Measurements from ENCODE around the gene ZNF14.
"Not testable (repeated sequence)": the region's sequence is repeated elsewhere in the genome, so short reads cannot be mapped to it uniquely, and the experiment has no call there.

Gene ZNF14

DNA sequence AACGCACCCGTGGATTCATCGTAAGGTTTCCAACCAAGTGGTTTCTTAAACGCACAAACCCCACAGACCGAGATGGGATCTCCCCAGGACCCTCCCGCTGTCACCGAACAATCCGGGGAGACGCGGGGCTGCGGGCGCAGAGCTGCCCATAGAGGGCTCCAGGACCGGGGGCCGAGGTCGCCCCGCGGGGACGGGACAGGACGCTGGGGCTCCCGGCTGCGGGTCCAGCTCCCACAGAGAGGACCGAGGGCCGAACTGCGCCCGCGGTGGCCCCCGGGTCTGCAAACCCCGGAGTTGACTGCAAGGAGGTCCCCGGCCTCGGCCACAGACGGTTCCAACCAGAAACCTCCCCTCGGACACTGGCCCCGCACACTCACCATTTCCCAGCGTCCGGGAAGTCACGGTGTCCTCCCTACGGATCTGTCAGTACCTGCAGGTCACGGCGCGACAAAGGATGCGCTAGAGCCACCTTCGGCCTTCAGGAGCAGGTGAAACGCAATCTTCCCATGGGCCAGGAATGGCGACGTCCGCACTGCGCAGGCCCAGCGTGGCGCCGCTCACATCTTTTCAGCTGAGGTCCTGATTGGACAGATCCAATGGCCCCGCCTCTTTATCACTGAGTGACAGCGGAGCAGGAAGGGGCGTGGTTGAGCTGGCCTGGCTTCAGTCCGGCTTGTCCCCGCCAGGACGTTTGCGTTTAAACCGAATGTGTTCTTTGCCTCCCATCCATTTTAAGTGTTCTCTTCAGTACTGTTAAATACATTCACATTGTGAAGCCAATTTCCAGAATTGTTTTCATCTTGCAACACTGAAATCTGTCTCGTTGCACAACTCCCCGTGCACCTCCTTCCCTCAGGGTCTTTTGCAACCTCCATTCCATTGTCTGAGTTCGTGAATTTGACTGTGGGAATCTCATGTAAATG lies at the start of gene ZNF14:
ZNF14 (minus strand) TSS at position 534 of the 923 bp plus-strand sequence; CDS start at position 380, 154 bp downstream.
- Histone ChIP-seq H3K27ac (ENCODE audit: low read depth, low read length) (no peak within 1 kb of the TSS), H3K27me3 (ENCODE audit: control insufficient read depth, insufficient read depth, low read length) (peaks cover 6% of the 10 kb centered on the region; the same call in 1 of the 2 replicates), H3K9me3 (ENCODE audit: control insufficient read depth, insufficient read depth, low read depth, low read length) (peaks cover 16% of the 10 kb centered on the region), H3K4me3 (ENCODE audit: low read depth, low read length) (peak within 1 kb of the TSS; percentile 84), H3K9ac (ENCODE audit: low read length) (peak within 1 kb of the TSS; percentile 77), H3K36me3 (ENCODE audit: control insufficient read depth, insufficient read depth, low read length) (peaks cover 7% of the 10 kb centered on the region), H3K4me1 (ENCODE audit: control insufficient read depth, insufficient read depth, low read length) (no peaks in the 10 kb centered on the region)

DNA sequence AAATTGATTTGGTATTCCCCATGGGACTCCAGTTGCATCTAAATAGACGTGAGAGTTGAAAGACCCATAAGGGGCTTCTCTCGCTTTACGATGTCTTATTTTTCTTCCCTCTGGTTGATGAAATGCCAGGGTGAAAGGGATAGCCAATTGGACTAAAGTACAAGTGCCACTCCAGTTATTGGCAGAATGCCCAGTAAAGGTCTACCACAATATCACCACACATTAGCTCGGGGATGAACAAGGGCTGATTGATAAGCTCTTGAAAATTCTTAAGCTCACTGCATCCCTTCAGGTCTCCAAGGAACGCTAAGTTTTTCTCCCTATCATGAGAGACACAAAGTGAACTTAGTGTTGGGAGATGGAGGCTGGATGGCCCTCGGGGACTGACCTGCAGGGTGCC lies 48.9 kb upstream of the ZNF14 start:
- H3K36me3 ChIP-seq (ENCODE audit: control insufficient read depth, insufficient read depth, low read length) = peaks cover 14% of the 10 kb centered on the region
- not testable (repeated sequence) for H3K9ac ChIP-seq (ENCODE audit: low read length); H3K9me3 ChIP-seq (ENCODE audit: control insufficient read depth, insufficient read depth, low read depth, low read length); H3K27me3 ChIP-seq (ENCODE audit: control insufficient read depth, insufficient read depth, low read length); H3K27ac ChIP-seq (ENCODE audit: low read depth, low read length); H3K4me3 ChIP-seq (ENCODE audit: low read depth, low read length); H3K4me1 ChIP-seq (ENCODE audit: control insufficient read depth, insufficient read depth, low read length)

DNA sequence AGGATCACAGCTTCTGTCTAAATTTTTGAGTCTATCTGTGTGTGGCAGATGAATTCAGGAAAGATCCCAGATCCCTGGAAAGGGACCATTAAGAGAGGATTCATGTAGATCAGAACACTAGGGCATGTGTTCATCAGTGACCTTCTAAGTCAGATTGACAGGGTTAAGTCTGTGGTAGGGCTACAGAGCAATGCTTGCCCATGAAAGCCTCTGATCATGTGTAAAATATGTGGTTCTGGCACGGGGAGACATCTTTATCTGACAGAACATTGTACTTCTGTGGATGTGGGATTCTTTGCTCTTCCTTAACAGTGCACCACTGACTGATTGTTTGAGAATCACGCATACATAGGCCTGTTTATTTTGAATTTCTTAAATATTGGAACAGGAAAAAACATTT lies 45.8 kb upstream of the ZNF14 start:
- Histone ChIP-seq H3K9ac (ENCODE audit: low read length) (no peak overlapping the region), H3K36me3 (ENCODE audit: control insufficient read depth, insufficient read depth, low read length) (peaks cover 9% of the 10 kb centered on the region), H3K9me3 (ENCODE audit: control insufficient read depth, insufficient read depth, low read depth, low read length) (peaks cover 3% of the 10 kb centered on the region; the same call in 1 of the 2 replicates), H3K4me1 (ENCODE audit: control insufficient read depth, insufficient read depth, low read length) (peaks cover 5% of the 10 kb centered on the region; the same call in 1 of the 2 replicates), H3K27me3 (ENCODE audit: control insufficient read depth, insufficient read depth, low read length) (no peaks in the 10 kb centered on the region), H3K27ac (ENCODE audit: low read depth, low read length) (no peak overlapping the region), H3K4me3 (ENCODE audit: low read depth, low read length) (no peak overlapping the region)

DNA sequence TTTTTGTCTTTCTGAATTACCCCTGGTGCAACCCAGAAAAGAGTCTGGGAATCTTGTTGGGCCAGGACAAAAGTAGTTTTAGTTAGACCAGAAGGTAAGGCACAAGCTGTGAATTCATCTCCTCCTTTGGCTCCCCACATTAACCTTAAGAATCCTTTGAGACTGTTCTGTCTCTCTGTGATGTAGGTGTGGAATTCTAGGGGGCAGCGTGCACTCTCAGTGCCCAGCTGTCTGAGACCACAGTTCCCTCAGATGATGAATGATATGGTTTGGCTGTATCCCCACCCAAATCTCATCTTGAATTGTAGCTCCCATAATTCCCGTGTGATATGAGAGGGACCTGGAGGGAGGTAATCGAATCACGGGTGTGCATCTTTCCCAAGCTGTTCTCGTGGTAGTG lies 44.8 kb upstream of the ZNF14 start:
- Histone ChIP-seq H3K27ac (ENCODE audit: low read depth, low read length) (no peak overlapping the region), H3K27me3 (ENCODE audit: control insufficient read depth, insufficient read depth, low read length) (no peaks in the 10 kb centered on the region), H3K9ac (ENCODE audit: low read length) (no peak overlapping the region)

DNA sequence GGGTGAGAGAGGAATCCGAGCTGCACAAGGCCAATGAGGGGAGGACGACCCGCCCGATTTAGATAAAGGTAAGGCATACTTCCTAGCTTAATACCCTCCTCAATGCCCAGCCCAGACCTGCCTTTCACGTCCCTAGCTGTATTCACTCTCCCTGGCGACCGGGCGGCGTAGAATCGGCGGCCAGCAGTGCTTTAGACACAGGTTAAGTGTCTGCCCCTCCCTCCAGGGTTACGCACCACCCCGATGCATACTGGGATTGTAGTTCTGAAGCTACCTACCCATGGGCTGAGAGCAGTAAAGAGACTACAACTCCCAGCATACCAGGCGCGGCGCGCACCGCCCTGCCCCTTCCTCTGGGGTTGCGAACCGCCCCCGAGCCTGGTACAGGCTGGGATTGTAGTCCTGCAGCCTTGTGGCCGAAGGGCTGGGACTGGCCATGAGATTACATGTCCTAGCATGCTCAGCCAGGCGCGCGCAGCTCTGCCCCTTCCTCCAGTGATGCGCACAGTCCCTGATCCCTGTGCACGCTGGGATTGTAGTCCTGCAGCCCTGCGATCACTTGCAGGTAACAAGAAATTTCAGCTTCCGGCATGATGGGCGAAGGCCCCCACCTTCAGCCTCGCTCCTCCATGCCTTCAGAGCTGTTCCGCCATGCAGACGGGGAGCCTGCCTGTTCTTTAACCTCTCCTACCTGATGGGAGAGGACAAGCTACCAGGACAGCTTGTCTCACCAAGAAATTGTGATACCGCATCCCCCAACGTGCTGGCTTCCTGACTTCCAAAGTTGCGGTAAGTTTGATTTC lies 43.5 kb upstream of the ZNF14 start:
- H3K36me3 ChIP-seq (ENCODE audit: control insufficient read depth, insufficient read depth, low read length) = peaks cover 9% of the 10 kb centered on the region
- peak overlapping the region; percentile 19; the same call in 1 of the 2 replicates for H3K27ac ChIP-seq (ENCODE audit: low read depth, low read length)
- H3K4me3 ChIP-seq (ENCODE audit: low read depth, low read length) = peak overlapping the region; percentile 91
- no peaks in the 10 kb centered on the region for H3K27me3 ChIP-seq (ENCODE audit: control insufficient read depth, insufficient read depth, low read length)
- peak overlapping the region; percentile 78 for H3K9ac ChIP-seq (ENCODE audit: low read length)
- H3K9me3 ChIP-seq (ENCODE audit: control insufficient read depth, insufficient read depth, low read depth, low read length) = peaks cover 3% of the 10 kb centered on the region; the same call in 1 of the 2 replicates
- peaks cover 5% of the 10 kb centered on the region; the same call in 1 of the 2 replicates for H3K4me1 ChIP-seq (ENCODE audit: control insufficient read depth, insufficient read depth, low read length)

More for the DNA sequence above, 44.8 kb upstream of the ZNF14 start:
- Histone ChIP-seq H3K36me3 (ENCODE audit: control insufficient read depth, insufficient read depth, low read length) (peaks cover 9% of the 10 kb centered on the region), H3K4me1 (ENCODE audit: control insufficient read depth, insufficient read depth, low read length) (peaks cover 5% of the 10 kb centered on the region; the same call in 1 of the 2 replicates), H3K9me3 (ENCODE audit: control insufficient read depth, insufficient read depth, low read depth, low read length) (peaks cover 3% of the 10 kb centered on the region; the same call in 1 of the 2 replicates), H3K4me3 (ENCODE audit: low read depth, low read length) (peak overlapping the region; percentile 91)

DNA sequence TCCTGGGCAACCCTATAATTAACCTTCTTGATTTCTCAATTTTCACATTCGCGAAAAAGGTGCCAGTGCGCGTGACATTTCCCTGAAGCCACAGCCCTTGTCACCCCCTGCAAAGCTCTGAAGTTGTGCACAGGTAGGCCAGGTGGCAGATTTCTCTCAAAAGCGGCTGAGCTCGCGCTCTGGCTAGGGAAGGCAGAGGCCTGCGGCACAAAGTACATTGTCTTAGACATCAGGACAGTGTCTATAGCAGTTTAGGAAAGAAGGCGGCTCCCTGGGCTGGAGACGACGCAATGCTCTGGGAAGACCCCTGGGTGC lies 42.9 kb upstream of the ZNF14 start:
- Histone ChIP-seq H3K9ac (ENCODE audit: low read length) (peak overlapping the region; percentile 78), H3K27ac (ENCODE audit: low read depth, low read length) (no peak overlapping the region), H3K4me3 (ENCODE audit: low read depth, low read length) (peak overlapping the region; percentile 91)

DNA sequence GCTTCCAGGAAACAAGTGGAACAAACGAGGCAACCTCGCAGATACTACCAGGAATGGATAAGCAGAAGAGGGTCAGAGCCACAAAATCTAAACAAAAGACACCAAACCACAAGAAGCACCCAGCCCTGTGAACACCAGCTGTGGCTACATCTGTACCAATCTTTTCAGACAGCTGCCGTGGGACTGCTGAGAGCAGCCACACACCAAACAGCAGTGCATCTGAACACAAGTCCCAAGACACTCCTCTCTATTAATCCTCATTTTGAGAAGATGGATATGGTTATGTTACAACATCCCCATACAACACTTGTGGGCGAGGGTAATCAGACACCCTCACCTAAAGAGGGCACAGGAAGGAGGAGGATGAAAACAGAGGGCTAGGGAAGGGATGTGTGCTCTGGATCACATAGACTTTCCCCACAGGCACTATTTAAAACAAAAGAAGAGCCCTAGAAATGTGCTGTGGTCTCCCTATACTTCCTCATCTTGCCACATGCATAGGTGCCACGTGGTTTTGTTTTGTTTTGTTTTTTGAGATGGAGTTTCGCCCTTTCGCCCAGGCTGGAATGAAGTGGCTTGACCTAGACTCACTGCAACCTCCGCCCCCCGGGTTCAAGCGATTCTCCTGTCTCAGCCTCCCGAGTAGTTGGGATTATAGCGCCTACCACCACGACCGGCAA lies 41.6 kb upstream of the ZNF14 start:
- H3K4me1 ChIP-seq (ENCODE audit: control insufficient read depth, insufficient read depth, low read length) = peaks cover 5% of the 10 kb centered on the region; the same call in 1 of the 2 replicates
- H3K9ac ChIP-seq (ENCODE audit: low read length) = no peak overlapping the region
- peaks cover 6% of the 10 kb centered on the region for H3K36me3 ChIP-seq (ENCODE audit: control insufficient read depth, insufficient read depth, low read length)
- no peak overlapping the region for H3K27ac ChIP-seq (ENCODE audit: low read depth, low read length)
- H3K9me3 ChIP-seq (ENCODE audit: control insufficient read depth, insufficient read depth, low read depth, low read length) = no peaks in the 10 kb centered on the region; the same call in 1 of the 2 replicates
- H3K4me3 ChIP-seq (ENCODE audit: low read depth, low read length) = no peak overlapping the region
- H3K27me3 ChIP-seq (ENCODE audit: control insufficient read depth, insufficient read depth, low read length) = no peaks in the 10 kb centered on the region

More for the DNA sequence above, 42.9 kb upstream of the ZNF14 start:
- Histone ChIP-seq H3K27me3 (ENCODE audit: control insufficient read depth, insufficient read depth, low read length) (no peaks in the 10 kb centered on the region), H3K9me3 (ENCODE audit: control insufficient read depth, insufficient read depth, low read depth, low read length) (peaks cover 3% of the 10 kb centered on the region; the same call in 1 of the 2 replicates), H3K4me1 (ENCODE audit: control insufficient read depth, insufficient read depth, low read length) (peaks cover 5% of the 10 kb centered on the region; the same call in 1 of the 2 replicates), H3K36me3 (ENCODE audit: control insufficient read depth, insufficient read depth, low read length) (peaks cover 9% of the 10 kb centered on the region)

DNA sequence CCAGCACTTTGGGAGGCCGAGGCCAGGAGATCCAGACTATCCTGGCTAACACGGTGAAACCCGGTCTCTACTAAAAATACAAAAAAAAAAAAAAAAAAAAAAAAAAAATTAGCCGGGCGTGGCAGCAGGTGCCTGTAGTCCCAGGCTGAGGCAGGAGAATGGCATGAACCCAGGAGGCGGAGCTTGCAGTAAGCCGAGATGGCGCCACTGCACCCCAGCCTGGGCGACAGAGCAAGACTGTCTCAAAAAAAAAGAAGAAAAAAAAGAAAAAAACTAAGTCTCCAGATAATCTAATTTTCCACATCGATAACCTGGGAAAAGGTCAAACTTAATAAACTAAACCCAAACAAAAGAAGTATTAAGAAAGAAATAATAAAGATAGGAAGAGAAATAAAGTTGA lies 39.1 kb upstream of the ZNF14 start:
- not testable (repeated sequence) for H3K9ac ChIP-seq (ENCODE audit: low read length); H3K4me1 ChIP-seq (ENCODE audit: control insufficient read depth, insufficient read depth, low read length); H3K9me3 ChIP-seq (ENCODE audit: control insufficient read depth, insufficient read depth, low read depth, low read length); H3K4me3 ChIP-seq (ENCODE audit: low read depth, low read length); H3K27ac ChIP-seq (ENCODE audit: low read depth, low read length); H3K36me3 ChIP-seq (ENCODE audit: control insufficient read depth, insufficient read depth, low read length); H3K27me3 ChIP-seq (ENCODE audit: control insufficient read depth, insufficient read depth, low read length)

DNA sequence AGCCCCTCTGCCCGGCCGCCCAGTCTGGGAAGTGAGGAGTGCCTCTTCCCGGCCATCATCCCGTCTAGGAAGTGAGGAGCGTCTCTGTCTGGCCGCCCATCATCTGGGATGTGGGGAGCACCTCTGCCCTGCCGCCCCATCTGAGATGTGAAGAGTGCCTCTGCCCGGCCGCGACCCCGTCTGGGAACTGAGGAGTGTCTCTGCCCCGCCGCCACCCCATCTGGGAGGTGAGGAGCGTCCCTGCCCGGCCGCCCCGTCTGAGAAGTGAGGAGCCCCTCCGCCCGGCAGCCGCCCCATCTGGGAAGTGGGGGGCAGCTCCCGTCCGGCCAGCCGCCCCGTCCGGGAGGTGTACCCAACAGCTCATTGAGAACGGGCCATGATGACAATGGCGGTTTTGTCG lies 37.1 kb upstream of the ZNF14 start:
- not testable (repeated sequence) for H3K36me3 ChIP-seq (ENCODE audit: control insufficient read depth, insufficient read depth, low read length); H3K27ac ChIP-seq (ENCODE audit: low read depth, low read length); H3K9ac ChIP-seq (ENCODE audit: low read length); H3K9me3 ChIP-seq (ENCODE audit: control insufficient read depth, insufficient read depth, low read depth, low read length); H3K27me3 ChIP-seq (ENCODE audit: control insufficient read depth, insufficient read depth, low read length); H3K4me3 ChIP-seq (ENCODE audit: low read depth, low read length); H3K4me1 ChIP-seq (ENCODE audit: control insufficient read depth, insufficient read depth, low read length)

DNA sequence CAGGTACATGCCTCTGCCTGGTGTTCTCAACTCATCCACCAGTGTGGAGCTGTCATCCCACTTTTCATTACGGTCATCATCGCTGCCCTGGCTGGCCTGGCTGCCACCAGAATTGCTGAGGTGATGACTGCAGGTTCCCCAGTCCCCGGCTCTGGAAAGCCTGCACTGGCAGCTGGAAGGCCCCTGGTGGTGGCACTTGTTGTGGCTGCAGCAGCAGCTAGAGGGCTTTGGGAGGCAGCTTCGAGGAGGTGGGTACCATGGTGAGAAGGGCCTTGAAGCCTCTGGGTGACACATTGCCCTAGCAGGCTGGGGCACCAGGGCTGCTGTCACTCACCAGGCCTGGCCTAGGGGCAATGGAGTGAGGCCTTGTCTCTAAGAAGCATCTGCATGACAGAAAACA lies 25.3 kb upstream of the ZNF14 start:
- no peaks in the 10 kb centered on the region for H3K9me3 ChIP-seq (ENCODE audit: control insufficient read depth, insufficient read depth, low read depth, low read length)
- H3K4me1 ChIP-seq (ENCODE audit: control insufficient read depth, insufficient read depth, low read length) = no peaks in the 10 kb centered on the region
- no peak overlapping the region for H3K27ac ChIP-seq (ENCODE audit: low read depth, low read length)
- H3K27me3 ChIP-seq (ENCODE audit: control insufficient read depth, insufficient read depth, low read length) = no peaks in the 10 kb centered on the region
- H3K36me3 ChIP-seq (ENCODE audit: control insufficient read depth, insufficient read depth, low read length) = no peaks in the 10 kb centered on the region
- H3K9ac ChIP-seq (ENCODE audit: low read length) = no peak overlapping the region
- no peak overlapping the region for H3K4me3 ChIP-seq (ENCODE audit: low read depth, low read length)
